Measurements from ENCODE around the gene GPR35.
"Not testable (repeated sequence)": the region's sequence is repeated elsewhere in the genome, so short reads cannot be mapped to it uniquely, and the experiment has no call there.

The GPR35 gene

DNA sequence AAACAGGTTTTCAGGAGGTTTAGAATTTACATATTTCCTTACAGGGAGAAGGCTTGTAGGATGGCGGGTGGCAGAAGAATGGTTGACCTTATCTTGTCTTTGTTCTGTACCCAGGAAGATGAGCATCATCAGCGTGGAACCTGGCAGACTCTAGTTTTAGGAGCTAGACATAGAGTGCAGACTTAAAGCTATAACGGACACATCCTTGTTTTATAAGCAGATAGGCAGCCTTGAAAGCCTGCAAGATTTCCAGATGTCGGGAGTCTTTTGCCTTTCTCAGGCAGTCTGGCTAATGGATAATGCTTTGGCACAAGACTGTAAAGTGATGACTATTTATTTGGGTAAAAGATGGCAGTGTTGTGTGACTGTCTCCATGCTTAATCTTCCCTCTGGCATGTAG lies 45.7 kb downstream of the GPR35 start:
- DNase-seq: no peak

- DNase-seq: no peak
Observed at GRCh38 chr2:240672076-240672700, 46.9 kb downstream of the GPR35 start.

- no peak for DNase-seq
Observed at GRCh38 chr2:240672701-240673190, 47.5 kb downstream of the GPR35 start.

DNA sequence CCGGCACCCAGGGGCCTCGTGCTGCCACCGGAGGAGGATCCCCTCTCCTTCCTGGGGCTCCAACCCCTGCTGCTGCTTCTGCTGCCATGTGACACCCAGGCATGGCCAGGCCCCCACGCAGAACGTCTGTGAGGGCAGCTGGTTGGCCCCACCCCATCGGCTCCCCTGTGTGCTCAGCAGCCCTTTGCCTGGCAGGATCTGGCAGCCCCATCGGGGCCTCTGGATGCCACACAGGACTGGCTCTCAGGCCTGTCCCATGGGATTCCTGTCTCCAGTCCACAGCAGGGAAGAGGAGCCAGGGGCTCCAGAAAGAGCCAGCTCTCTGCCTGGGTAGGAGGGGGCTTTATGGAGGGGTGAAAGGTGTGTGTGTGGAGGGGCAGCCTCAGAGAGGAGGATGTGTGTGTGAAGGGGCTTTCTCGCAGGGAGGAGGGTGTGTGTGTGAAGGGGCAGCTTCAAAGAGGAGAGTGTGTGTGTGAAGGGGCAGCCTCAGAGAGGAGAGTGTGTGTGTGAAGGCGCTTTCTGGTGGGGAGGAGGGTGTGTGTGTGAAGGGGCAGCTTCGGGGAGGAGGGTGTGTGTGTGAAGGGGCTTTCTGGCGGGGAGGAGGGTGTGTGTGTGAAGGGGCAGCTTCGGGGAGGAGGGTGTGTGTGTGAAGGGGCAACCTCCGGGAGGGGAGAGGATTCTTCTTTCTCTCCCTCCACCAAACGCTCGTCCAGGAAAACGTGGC lies 49.3 kb downstream of the GPR35 start:
- not testable (repeated sequence) for DNase-seq

GRCh38 chr2:240675345-240675744 lies 50.1 kb downstream of the GPR35 start:
- not testable (repeated sequence) for DNase-seq

DNA sequence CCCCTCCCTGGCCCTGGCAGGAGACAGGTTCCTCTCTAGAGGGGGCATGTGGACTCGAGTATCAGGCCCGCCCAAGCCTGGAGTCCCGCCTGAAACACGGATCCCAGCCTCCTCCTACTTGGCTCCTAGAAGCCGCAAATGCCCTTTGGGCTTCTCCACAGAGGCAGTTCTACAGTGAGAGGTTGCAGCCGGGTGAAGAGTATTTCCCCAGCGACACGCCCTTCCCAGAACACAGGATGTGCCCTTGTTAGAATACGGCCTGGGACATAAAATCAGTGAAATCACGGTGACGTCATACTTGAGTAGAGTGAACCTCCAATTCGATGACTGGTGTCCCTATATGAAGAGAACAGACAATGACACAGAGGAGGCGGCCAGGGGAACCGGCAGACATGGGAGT lies 52.8 kb downstream of the GPR35 start:
- DNase-seq: not testable (repeated sequence)

DNA sequence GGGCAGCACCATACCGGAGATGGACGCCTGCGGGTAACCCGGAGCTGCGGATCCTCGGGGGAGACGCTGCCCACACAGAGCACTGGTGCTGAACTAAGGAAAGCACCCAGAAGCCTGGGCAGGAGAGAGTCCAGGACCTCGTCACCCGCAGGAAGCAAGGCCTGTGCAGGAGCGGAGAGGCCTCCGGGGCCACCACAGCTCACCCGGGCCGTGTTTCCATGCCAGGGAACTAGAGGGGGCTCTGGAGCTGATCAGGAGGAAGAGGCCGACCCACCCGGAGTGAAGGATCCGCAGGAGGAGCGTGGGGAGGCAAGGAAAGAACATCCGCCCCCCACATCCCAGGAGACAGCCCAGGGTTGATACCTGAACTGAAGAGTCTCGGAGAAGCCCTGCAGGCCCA lies 53.6 kb downstream of the GPR35 start:
- DNase-seq: not testable (repeated sequence)

DNA sequence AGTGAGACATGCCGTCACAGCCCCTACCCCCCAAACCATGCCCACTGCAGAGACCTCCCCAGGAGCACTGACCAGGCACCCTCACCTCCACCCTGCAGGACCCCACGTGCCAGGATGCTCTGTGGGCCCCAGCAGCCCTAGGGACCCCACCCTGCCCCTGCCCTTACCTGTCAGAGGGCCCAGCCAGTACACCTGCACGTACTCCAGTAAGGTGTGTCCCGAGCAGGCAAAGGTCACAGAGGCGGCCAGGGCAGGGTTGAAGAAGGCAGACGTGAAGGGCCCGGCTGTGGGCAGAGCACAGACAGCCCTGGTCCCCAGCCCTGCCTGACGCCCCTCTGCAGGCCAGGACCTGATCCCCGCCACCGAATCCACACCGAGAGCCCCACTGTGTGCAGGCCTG lies 54.9 kb downstream of the GPR35 start:
- not testable (repeated sequence) for DNase-seq

Measured in NK-92 treated with Interleukin-12 subunit alpha and Interleukin-12 subunit beta, amount 100 ng/mL, for 24 hours (cell line).